Measurements from ENCODE around the gene VPS54.

DNA sequence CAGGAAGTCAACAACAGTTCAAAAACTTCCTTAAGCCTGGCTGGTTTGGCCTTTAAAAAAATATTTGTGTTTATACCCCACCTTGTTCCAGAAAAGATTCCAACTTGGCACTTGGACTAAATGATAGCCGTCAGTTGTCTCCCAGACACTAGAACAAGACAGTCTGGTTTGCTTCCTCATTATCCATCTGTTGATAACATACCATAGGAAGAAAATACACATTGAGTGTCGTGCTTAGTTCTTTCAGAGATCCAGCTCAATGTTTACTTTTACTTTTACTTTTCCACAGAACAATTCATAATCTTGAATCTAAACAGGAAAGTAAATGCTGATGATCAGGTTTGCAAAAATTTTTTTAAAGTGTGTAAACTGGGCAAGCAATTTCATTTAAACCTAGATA is 2.4 kb upstream of the VPS54 start:
- TF ChIP-seq, protein P1, sequence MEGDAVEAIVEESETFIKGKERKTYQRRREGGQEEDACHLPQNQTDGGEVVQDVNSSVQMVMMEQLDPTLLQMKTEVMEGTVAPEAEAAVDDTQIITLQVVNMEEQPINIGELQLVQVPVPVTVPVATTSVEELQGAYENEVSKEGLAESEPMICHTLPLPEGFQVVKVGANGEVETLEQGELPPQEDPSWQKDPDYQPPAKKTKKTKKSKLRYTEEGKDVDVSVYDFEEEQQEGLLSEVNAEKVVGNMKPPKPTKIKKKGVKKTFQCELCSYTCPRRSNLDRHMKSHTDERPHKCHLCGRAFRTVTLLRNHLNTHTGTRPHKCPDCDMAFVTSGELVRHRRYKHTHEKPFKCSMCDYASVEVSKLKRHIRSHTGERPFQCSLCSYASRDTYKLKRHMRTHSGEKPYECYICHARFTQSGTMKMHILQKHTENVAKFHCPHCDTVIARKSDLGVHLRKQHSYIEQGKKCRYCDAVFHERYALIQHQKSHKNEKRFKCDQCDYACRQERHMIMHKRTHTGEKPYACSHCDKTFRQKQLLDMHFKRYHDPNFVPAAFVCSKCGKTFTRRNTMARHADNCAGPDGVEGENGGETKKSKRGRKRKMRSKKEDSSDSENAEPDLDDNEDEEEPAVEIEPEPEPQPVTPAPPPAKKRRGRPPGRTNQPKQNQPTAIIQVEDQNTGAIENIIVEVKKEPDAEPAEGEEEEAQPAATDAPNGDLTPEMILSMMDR (IDR thresholded peaks at IDR 0.05) = no peak
- TF ChIP-seq POLR2A (IDR thresholded peaks at IDR 0.05) = no peak

All from gastroesophageal sphincter (tissue), 3 donors.